Heart right ventricle (tissue), 16 donors: Measurements from ENCODE around the gene RBM46. TPM values are rescaled to one million over a fixed set of nuclear protein-coding genes. Genes with fewer than 3 reads are reported as not detected.

Experiments used
- ATAC-seq, 8 donors: fragments of 200-7000 bp; cut with Tn5 transposase; one replicate each; pipeline ENCODE4 v1.9.1; 2020; ENCODE audit warnings: mild to moderate bottlenecking in 8 of 8, moderate library complexity in 8 of 8, moderate number of reproducible peaks in 1 of 8
- DNase-seq, 2 donors: peaks; one replicate each; pipeline ENCODE4 v3.0.0-alpha.2; 2020
- H3K27ac ChIP-seq, 10 donors: fragments of 200-600 bp; sonication (generic) in 2 of 10; one replicate each; pipeline versions ENCODE4 v1.5.0 to v1.8.0; 2020 to 2022; ENCODE audit warnings: mild to moderate bottlenecking in 3 of 10
- H3K27me3 ChIP-seq, 7 donors: fragments of 200-600 bp; one replicate each; pipeline ENCODE4 v1.8.0; 2021 to 2022; ENCODE audit warnings: mild to moderate bottlenecking in 2 of 7
- H3K36me3 ChIP-seq, 9 donors: fragments of 200-600 bp; sonication (generic) in 1 of 9; one replicate each; pipeline versions ENCODE4 v1.5.0 to v1.8.0; 2020 to 2022; ENCODE audit warnings: mild to moderate bottlenecking in 2 of 9
- H3K4me1 ChIP-seq, 9 donors: fragments of 200-600 bp; sonication (generic) in 1 of 9; one replicate each; pipeline versions ENCODE4 v1.5.0 to v1.8.0; 2020 to 2022; ENCODE audit warnings: mild to moderate bottlenecking in 4 of 9
- H3K4me3 ChIP-seq, 10 donors: fragments of 200-600 bp; sonication (generic) in 2 of 10; one replicate each; pipeline versions ENCODE4 v1.5.0 to v1.8.0; 2020 to 2022; ENCODE audit warnings: mild to moderate bottlenecking in 7 of 10, moderate library complexity in 2 of 10
- H3K9me3 ChIP-seq, 11 donors: fragments of 200-600 bp in 10 of 11; sonication (generic) in 2 of 11; one replicate each; pipeline versions ENCODE4 v1.5.0 to v1.8.0; 2013 to 2022; ENCODE audit warnings: mild to moderate bottlenecking in 2 of 11, control low read depth in 1 of 11, moderate library complexity in 1 of 11
- WGBS, 2 donors: extraction: QIAGEN DNeasy Blood & Tissue Kit; methylation state at CpG; one replicate each; pipeline ENCODE4 v1.1.7; 2013; ENCODE audit warnings: inconsistent platforms in 1 of 2; 5-methylcytosine and 5-hydroxymethylcytosine counted together
- intact Hi-C, 10 donors: fragments of 100-400 bp; cut with DNase I; formaldehyde crosslinking; loops; one replicate each; pipeline versions ENCODE4 v1.11.1 to v1.14.2; 2022
- polyA plus RNA-seq, 2 donors: library from polyadenylated mRNA; stranded (reverse); fragments of 200-250 nt; gene quantifications; one replicate each; pipeline ENCODE4 v1.2.3, GENCODE V29; 2013
- total RNA-seq, 10 donors: library from RNA; stranded (reverse); fragmentation: NEBNext Ultra II Directional in 3 of 10; extraction: Animal tissue kit (Norgen Biotek cat#: 25700) in 3 of 10; gene quantifications; one replicate each; pipeline versions ENCODE4 v1.2.1 to v1.2.4, GENCODE V29; 2021 to 2023
- TF ChIP-seq, protein P1 (sequence below), 9 donors: fragments of 200-600 bp; sonication (generic) in 2 of 9; IDR thresholded peaks; one replicate each; pipeline versions ENCODE4 v1.5.0 to v1.8.0; 2021 to 2022; ENCODE audit warnings: antibody characterized with exemption in 9 of 9, mild to moderate bottlenecking in 5 of 9, moderate library complexity in 1 of 9
- donor health status: Arrhythmogenic right ventricular cardiomyopathy.
- donor health status: ischemic (EF 13 %, LVEDD 7.1; RV severe dilation, severe dysfunction).
- donor health status: healthy with polysubstance abuse.
- donor health status: DM: no; HTN: yes; CAD: no.
- donor health status: DM: no; HTN: no; CAD: no.
- donor health status: ischemic (EF 25% LVEDD 6.9; RV normal size, moderate dysfunction).
- donor health status: ischemic (EF 25% LVEDD 5.7; RV mildly dilated, moderate dysfunction).
- donor health status: healthy.
- donor health status: DM: yes; HTN: yes; CAD: no.
- donor health status: Ischemic cardiomyopathy.
- donor health status: ischemic (EF 35%, LVEDD 5.7; RV mildly dilated, moderate dysfunction).
- donor health status: nonischemic (EF 11% LVEDD 7.7; RV severe dilation, severe dysfunction).
- donor health status: DM: yes; HTN: yes; CAD: no.
- donor health status: PGD.
- donor health status: ischemic (EF 29% LVEDD 5.4; RV normal size, mild dysfunction).
- donor health status: nonischemic (EF 23%, LVEDD 6.1; RV moderate dilation, normal function).

The RBM46 gene
- total and polyA plus RNA-seq, 12 donors: not detected

DNA sequence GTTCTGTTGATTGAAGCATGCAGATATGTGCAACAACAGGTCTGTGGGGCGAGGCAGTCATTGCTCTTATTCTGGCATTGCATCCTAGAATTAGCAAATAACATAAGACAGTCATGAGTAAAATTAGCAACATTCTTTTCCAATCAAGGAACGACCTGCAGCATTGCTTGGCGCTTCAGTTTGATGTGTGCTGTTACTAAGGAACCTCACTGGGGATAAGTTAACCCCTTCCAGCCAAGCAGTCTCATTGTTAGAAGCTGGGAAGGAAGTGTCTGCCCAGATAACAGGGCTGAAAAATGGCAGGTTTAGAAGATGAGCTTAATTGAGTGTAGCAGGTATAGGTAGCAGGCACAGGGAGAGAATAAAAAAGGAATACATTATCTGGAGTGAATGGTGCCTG lies 55.4 kb downstream of the RBM46 start:
- no peak for ATAC-seq
- intact Hi-C loops: no loop called here

DNA sequence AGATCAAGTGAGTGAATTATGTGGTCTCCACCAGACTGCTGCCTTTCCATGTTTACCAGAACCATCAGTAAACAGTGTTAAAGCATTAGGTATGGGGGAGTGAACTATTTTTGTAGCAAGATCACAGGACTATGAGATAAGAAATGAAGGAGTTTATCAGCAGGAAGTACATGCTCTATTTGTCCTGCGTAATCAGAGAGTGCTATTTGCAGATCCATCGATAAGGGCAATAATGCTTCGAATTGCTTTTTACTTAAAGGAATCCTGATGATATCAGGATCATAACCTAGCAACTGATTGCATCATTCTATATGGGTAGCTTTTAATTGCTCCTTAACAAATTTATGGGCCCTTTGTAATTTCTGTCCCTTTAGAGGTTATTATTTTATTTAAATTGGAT lies 57.1 kb downstream of the RBM46 start:
- Histone ChIP-seq H3K36me3 (no peaks in the 10 kb centered on the region), H3K4me3 (no peak overlapping the region), H3K4me1 (no peaks in the 10 kb centered on the region), H3K9me3 (peaks cover 0 to 17% (median 0%) of the 10 kb centered on the region in 11 donors), H3K27ac (no peak overlapping the region), H3K27me3 (no peaks in the 10 kb centered on the region)
- TF ChIP-seq, protein P1, sequence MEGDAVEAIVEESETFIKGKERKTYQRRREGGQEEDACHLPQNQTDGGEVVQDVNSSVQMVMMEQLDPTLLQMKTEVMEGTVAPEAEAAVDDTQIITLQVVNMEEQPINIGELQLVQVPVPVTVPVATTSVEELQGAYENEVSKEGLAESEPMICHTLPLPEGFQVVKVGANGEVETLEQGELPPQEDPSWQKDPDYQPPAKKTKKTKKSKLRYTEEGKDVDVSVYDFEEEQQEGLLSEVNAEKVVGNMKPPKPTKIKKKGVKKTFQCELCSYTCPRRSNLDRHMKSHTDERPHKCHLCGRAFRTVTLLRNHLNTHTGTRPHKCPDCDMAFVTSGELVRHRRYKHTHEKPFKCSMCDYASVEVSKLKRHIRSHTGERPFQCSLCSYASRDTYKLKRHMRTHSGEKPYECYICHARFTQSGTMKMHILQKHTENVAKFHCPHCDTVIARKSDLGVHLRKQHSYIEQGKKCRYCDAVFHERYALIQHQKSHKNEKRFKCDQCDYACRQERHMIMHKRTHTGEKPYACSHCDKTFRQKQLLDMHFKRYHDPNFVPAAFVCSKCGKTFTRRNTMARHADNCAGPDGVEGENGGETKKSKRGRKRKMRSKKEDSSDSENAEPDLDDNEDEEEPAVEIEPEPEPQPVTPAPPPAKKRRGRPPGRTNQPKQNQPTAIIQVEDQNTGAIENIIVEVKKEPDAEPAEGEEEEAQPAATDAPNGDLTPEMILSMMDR (IDR thresholded peaks at IDR 0.05): no peak
- 53 to 65% methylated on average over 3 of the region's 3 CpGs for WGBS, 2 donors
- intact Hi-C loops: no loop called here
- DNase-seq: no peak
- no peak for ATAC-seq

More for the DNA sequence above, 55.4 kb downstream of the RBM46 start:
- TF ChIP-seq, protein P1 (IDR thresholded peaks at IDR 0.05): no peak
- H3K4me1 ChIP-seq: no peaks in the 10 kb centered on the region
- peaks cover 0 to 28% (median 0%) of the 10 kb centered on the region in 11 donors for H3K9me3 ChIP-seq
- WGBS, 2 donors: 12 to 14% methylated on average over 3 of the region's 3 CpGs
- no peaks in the 10 kb centered on the region for H3K36me3 ChIP-seq
- H3K27me3 ChIP-seq: no peaks in the 10 kb centered on the region
- no peak overlapping the region for H3K4me3 ChIP-seq
- H3K27ac ChIP-seq: no peak overlapping the region
- no peak for DNase-seq

DNA sequence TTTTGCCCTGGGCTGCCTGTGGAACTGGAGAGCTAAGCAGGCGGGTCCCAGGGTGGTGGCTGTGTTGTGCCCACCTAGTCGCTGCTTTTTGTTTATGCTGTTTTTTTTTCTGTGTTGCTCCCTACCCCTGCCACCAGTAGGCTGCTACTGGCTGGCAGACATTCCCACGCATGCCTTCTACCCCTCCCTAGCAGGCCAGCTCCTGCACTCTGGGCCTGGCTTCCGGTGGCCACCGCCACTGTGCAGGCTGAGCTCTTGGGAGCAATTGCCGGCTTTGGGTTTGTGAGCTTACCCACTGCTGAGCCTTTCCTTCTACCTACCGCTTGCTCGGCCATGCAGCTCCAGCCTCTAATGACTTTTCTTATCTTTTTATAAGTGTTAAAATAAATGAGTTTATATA lies 57.6 kb downstream of the RBM46 start:
- no peak overlapping the region for H3K27ac ChIP-seq
- no peaks in the 10 kb centered on the region for H3K36me3 ChIP-seq
- TF ChIP-seq, protein P1 (IDR thresholded peaks at IDR 0.05): no peak
- no peak overlapping the region for H3K4me3 ChIP-seq
- no peaks in the 10 kb centered on the region for H3K27me3 ChIP-seq
- peaks cover 0 to 12% (median 0%) of the 10 kb centered on the region in 11 donors for H3K9me3 ChIP-seq
- DNase-seq (no peak), ATAC-seq (no peak)
- intact Hi-C loops: no loop called here
- no peaks in the 10 kb centered on the region for H3K4me1 ChIP-seq
- WGBS, 2 donors: 68 to 69% methylated on average over 8 of the region's 8 CpGs

DNA sequence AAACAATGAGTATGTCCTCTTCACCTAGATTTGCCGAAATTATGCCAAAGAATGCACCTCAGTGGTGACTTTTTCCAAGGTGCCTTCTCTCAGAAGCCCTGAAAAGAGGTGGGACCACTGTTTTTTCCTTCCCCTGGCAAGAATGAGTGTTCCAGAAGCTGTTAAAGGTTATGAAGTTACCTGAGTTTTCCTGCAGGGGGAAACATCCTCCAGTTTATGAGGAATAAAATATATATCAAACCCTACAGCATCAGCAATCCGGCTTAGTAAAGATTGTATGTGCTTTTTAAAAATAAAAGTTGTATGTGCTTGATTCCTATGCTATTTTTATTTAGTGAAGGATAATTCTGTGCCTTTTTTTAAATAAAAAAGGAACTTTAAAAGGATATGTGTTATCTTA lies 73.3 kb downstream of the RBM46 start:
- H3K36me3 ChIP-seq: no peaks in the 10 kb centered on the region
- no peaks in the 10 kb centered on the region for H3K4me1 ChIP-seq
- H3K9me3 ChIP-seq: no peaks in the 10 kb centered on the region
- ATAC-seq (no peak), DNase-seq (no peak)
- intact Hi-C loops: loop anchor here in 1 of 10 donors (5.0 kb wide), 1 partner anchor 498 kb away; no protein-coding TSS in a partner anchor
- WGBS, 2 donors: 36 to 43% methylated on average over 2 of the region's 2 CpGs
- H3K27ac ChIP-seq: no peak overlapping the region
- TF ChIP-seq, protein P1 (IDR thresholded peaks at IDR 0.05): peak in 5 of 9 donors; percentile 12 to 27 (median 16)
- peaks cover 0 to 5% (median 0%) of the 10 kb centered on the region in 7 donors for H3K27me3 ChIP-seq
- H3K4me3 ChIP-seq: no peak overlapping the region
